NCI-H2171 (cell line): Measurements from ENCODE around the gene DENND2A.
"Not testable (repeated sequence)": the region's sequence is repeated elsewhere in the genome, so short reads cannot be mapped to it uniquely, and the experiment has no call there.

Experiments
- DNase-seq: peaks from one replicate; lab custom pipeline; 2025; lab: John Stamatoyannopoulos, UW

DENND2A gene

GRCh38 chr7:140506788-140507464 lies 133.7 kb downstream of the DENND2A start:
- DNase-seq, result peak; percentile 93

DNA sequence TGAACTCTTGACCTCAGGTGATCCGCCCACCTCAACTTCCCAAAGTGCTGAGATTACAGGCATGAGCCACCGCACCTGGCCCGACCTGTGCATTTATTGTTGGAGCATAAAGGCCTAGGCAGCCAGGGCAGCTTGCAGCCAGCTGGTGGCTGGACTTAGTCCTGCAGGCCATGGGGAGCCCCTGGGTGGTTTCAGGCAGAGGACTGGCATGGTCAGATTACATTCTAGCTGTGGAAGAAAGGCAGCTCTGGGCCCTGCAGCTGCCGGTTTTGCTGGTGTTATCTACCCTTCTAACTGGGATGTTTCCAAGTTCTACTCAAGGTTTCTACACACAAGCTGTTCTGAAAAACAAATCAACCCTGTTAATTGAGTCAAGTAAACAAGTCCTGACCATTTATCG lies 138.6 kb downstream of the DENND2A start:
- no peak for DNase-seq

GRCh38 chr7:140497807-140498206 lies 142.8 kb downstream of the DENND2A start:
- DNase-seq, result not testable (repeated sequence)

DNA sequence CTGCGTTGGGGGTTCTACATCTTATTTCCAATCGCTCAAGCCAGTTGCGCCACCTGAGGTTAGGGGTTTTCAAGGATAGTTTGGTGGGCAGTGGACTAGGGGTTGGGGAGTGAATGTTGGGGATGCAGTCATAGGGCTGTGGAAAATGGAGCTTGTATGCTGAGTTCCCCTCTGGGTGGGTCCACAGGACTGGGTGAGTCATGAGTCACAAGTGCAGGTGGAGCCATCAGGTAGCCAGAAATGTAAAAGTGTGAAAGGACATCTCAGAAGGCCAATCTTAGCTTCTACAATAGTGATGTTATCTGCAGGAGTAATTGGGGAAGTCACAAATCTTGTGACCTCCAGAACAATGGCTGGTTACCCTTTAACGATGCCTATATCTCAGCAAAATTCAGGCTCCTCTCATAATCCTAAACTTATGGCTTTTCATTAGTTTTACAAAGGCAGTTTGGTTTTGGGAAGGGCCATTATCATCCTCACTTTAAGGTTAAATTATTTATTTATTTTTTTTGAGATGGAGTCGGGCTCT lies 143.3 kb downstream of the DENND2A start:
- DNase-seq, result no peak

DNA sequence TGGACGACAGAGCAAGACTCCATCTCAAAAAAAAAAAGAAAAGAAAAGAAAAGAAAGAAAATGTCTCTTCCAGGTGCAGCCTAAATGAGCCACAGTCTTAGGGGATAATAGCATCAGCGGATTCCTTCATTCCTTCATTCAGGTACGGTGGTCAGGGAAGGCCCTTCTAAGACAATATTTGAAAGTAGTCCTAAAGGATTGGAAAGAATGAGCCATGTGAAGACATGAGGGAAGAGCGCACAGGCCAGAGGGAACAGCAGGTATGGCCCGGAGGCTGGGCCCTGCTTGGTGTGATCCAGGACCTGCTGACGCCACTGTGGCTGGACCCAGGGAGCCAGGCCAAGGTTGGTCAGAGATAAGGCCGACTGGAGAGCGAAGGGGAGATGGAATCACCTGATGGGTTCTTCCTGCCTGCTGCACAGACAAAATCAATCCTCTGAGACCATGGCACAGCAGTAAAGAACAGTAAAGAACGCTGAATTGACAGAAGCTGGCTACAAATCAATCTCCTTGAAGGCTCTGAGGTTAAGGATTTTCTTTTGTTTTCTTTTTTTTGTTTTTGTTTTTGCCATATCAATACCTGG lies 145.0 kb downstream of the DENND2A start:
- DNase-seq, result no peak

DNA sequence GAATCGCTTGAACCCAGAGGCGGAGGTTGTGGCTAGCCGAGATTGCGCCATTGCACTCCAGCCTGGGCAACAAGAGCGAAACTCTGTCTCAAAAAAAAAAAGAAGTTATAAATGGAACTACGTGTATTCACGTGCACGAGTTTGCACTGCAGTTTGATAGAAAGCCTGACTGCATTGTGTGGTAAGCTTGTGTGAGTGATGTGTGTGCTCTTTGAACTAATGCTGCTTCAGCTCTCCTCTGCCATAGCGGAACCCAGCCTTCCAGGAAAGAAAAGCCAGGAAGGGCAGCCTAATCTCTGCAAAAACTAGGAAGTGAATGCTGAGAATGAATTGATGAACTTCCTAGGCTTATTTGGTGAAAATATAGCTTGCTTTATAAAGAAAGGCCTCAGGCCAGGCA lies 145.7 kb downstream of the DENND2A start:
- no peak for DNase-seq

- DNase-seq, result no peak
Measured at GRCh38 chr7:140489026-140489359, 151.6 kb downstream of the DENND2A start.

GRCh38 chr7:140485500-140486265 lies 154.9 kb downstream of the DENND2A start:
- no peak for DNase-seq

DNA sequence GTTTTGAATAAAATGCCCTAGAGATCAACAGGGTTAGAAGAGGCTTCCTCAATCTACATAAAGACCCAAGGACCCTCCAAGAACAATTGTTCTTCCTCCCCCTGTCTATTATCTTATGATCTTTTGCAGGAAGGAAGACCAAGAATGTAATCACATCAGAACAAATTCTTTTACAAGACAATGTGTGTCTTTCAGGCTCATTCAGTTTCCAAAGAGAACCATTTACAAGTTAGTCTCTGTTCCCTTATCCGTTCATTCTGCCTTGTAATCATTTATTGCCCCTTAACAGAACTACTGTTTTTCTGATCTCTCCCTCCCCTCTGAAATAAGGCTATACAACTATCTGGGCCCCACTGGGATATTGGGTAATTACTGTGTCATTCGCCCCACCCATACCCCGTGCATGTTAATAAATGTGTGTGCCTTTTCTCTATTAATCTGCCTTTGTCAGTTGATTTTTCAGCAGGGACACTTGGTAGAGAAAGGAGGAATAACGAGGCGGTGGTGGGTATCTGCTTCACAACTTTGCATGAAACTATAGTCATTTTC lies 155.6 kb downstream of the DENND2A start:
- DNase-seq, result no peak

GRCh38 chr7:140484479-140484878 lies 156.1 kb downstream of the DENND2A start:
- DNase-seq, result no peak

GRCh38 chr7:140479739-140480084 lies 160.9 kb downstream of the DENND2A start:
- no peak for DNase-seq

DNA sequence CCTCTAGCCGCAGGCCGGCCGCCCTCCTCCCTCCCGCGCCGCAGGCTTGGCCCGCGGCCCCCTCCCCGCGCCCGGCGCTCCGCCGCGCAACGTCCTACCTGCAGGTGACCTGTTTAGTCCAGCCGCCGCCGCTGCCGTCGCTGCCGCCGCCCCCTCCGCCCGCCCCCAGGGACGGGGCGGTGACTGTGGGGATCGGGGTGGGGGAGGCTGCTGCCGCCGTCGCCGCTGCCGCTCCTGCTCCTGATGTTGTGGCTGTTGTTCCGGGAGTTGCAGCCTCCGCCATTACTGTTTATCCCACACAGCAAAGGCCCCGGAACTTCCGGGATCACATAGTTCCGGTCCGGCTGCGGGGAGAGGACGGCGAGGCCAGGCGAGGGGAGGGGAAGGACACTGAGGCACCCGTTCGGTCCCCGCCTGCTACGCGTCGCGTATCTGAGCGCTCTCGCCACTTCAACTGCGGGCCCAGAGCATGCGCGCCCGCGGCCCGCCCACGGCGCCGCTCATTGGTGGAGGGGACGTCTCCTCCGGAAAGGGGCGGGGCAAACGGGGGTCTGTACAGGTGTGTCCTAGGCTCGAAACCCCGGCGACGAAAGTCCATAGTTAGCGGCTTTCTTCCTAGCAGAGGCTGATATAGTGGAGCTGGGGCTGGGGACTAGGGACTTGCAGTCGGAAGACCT lies 161.4 kb downstream of the DENND2A start, which contains the start of gene MKRN1:
Gene MKRN1, minus strand, starts transcription at position 444 of the 677 bp plus-strand sequence. Its CDS starts 161 bp downstream, at position 283.
- DNase-seq, result peak; percentile 97

GRCh38 chr7:140478246-140479061 lies 162.2 kb downstream of the DENND2A start:
- peak; percentile 32 for DNase-seq

DNA sequence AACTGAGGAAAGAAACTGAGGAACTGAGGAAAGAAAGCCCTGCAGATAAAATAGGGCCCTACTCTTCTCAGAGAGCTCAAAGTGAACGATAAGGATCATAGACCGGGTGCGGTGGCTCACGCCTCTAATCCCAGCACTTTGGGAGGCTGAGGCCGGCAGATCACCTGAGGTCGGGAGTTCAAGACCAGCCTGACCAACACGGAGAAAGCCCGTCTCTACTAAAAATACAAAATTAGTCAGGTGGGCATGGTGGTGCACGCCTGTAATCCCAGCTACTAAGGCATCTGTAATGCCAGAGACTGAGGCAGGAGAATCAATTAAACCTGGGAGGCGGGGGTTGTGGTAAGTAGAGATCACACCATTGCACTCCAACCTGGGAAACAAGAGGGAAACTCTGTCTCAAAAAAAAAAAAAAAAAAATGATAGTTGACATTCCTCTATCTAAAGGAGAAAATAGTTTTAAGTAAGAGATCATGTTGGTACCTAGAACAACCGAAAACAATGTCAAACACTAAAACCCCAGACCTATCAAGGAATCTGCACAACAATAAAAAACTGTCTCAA lies 163.8 kb downstream of the DENND2A start:
- no peak for DNase-seq

DNA sequence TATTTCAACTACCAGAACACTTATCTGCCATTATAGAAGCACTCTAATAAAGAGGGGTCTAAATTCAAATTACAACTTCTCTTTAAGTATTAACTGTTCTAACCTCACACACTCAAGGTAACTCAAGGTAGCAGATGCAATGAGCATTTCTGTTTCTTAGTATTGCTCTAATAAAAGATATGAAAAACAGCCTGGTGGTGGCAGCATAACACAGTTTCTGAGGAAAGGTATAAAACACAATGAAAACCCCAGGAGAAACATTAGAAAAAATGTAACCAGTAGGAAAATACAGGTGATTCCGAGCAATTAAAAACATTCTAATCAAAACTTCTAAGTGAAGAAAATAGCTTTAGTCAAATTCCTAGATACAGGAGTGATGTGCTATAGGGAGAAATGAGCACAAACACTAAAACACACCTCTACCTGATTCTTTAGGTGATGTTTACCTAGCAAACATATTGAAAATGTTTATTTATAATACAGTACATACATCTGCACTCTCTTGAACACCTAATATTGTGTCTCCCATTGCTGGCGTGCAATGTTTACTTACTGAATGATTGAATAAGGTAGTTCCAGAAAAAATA lies 164.8 kb downstream of the DENND2A start:
- DNase-seq, result peak; percentile 59
